Measurements from ENCODE around the gene WNT5A. TPM values are rescaled to one million over a fixed set of nuclear protein-coding genes. Genes with fewer than 3 reads are reported as not detected.

The WNT5A gene
- total RNA-seq, 1 experiment from 2014 or later = 0.15 TPM

DNA sequence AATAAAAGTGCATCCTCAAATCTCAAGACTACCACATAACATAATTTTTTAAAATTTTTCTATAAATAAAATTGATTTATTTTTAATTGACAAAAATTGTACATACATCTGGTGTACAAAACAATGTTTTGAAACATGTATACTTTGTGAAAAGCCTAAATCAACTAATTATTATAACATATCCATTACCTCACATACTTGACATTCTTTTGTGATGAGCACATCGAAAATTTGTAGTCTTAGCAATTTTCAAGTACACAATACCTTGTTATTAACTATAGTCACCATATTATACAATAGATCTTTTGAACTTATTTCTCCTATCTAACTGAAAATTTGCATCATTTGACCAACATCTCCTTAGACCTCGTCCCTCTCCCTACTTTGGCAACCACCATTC lies 7.9 kb upstream of the WNT5A start:
- intact Hi-C loops (cut with micrococcal nuclease) = no loop called here

More for the DNA sequence above, 7.9 kb upstream of the WNT5A start:
- no peaks in the 10 kb centered on the region for H3K27me3 ChIP-seq (ENCODE audit: insufficient read depth, low read length)
- BruUV-seq (replicated peaks) = no TSS peak
- no peaks in the 10 kb centered on the region; a peak in 2 of 4 replicates for H3K9me3 ChIP-seq (ENCODE audit: control insufficient read depth in 1 of 2, insufficient read depth in 1 of 2, low read depth in 1 of 2, low read length in 2 of 2)
- H4K20me1 ChIP-seq (ENCODE audit: insufficient read depth) = no peaks in the 10 kb centered on the region
- no peak overlapping the region for H3K4me3 ChIP-seq (replicated peaks in 1 of 2; ENCODE audit: low read depth in 1 of 2, low read length in 2 of 2)
- no peaks in the 10 kb centered on the region for H3K79me2 ChIP-seq (ENCODE audit: insufficient read depth, low read length)
- no peaks in the 10 kb centered on the region for H3K36me3 ChIP-seq (ENCODE audit: control insufficient read depth in 1 of 2, insufficient read depth in 2 of 2, low read length in 2 of 2)
- no peaks in the 10 kb centered on the region for H3K9me2 ChIP-seq (ENCODE audit: insufficient read depth)
- ChIA-PET POLR2A (no interaction called here), CTCF (no interaction called here), RAD21 (ENCODE audit: low non-redundant PET in 1 of 2, low total read pairs in 2 of 2, uncharacterized antibody in 2 of 2, unreplicated experiment in 2 of 2) (no interaction called here)
- no peaks in the 10 kb centered on the region for H3K4me1 ChIP-seq (ENCODE audit: control insufficient read depth in 1 of 2, insufficient read depth in 2 of 2, low read length in 2 of 2)
- DNase-seq (ENCODE audit: low read depth, low spot score) (no peak), ATAC-seq (no peak)
- H3K4me2 ChIP-seq (ENCODE audit: low read length) = no peak overlapping the region
- H3K27ac ChIP-seq (ENCODE audit: low read depth, low read length) = no peak overlapping the region
- H2AFZ ChIP-seq (ENCODE audit: low read depth, low read length, poor library complexity, severe bottlenecking) = no peak overlapping the region
- no peak for TF ChIP-seq POLR2A (IDR thresholded peaks at IDR 0.05; ENCODE audit: borderline replicate concordance, extremely low read depth, insufficient read depth, insufficient read length)
- no peak for TF ChIP-seq ZNF274 (IDR thresholded peaks at IDR 0.05; ENCODE audit: low read depth, low read length)
- TF ChIP-seq, protein P1, sequence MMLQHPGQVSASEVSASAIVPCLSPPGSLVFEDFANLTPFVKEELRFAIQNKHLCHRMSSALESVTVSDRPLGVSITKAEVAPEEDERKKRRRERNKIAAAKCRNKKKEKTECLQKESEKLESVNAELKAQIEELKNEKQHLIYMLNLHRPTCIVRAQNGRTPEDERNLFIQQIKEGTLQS (IDR thresholded peaks at IDR 0.05) = no peak
- TF ChIP-seq FOSL1 (IDR thresholded peaks at IDR 0.05; ENCODE audit: low read depth) = no peak
- no peak for TF ChIP-seq REST (IDR thresholded peaks at IDR 0.05; ENCODE audit: low read depth)
- TF ChIP-seq SP1 (IDR thresholded peaks at IDR 0.05; ENCODE audit: low read depth) = no peak
- no peak for TF ChIP-seq SRF (IDR thresholded peaks at IDR 0.05; ENCODE audit: low read depth)
- TF ChIP-seq, protein P2, sequence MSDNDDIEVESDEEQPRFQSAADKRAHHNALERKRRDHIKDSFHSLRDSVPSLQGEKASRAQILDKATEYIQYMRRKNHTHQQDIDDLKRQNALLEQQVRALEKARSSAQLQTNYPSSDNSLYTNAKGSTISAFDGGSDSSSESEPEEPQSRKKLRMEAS (IDR thresholded peaks at IDR 0.05) = no peak
- H3K9ac ChIP-seq (ENCODE audit: low read length) = no peak overlapping the region

Data from HCT116 (cell line).